Trophoblast cell (in vitro differentiated cells and primary cell): ENCODE results near the gene CFP.

Source experiments
- DNase-seq, 2 donors: peaks; one replicate each; pipeline ENCODE4 v3.0.0-alpha.2; 2016
- H2AFZ ChIP-seq: 2 replicates; pipeline ENCODE4 v1.6.1; 2013; ENCODE audit warnings: low read length, moderate library complexity, mild to moderate bottlenecking; ENCODE audit not compliant: insufficient read depth, poor library complexity
- H2AK5ac ChIP-seq: 2 replicates; pipeline ENCODE4 v1.6.1; 2013; ENCODE audit warnings: mild to moderate bottlenecking, low read length
- H2BK120ac ChIP-seq: 2 replicates; pipeline ENCODE4 v1.6.1; 2013; ENCODE audit warnings: low read length, mild to moderate bottlenecking, moderate library complexity; ENCODE audit not compliant: insufficient read depth, poor library complexity
- H2BK12ac ChIP-seq: 2 replicates; pipeline ENCODE4 v1.6.1; 2013; ENCODE audit warnings: mild to moderate bottlenecking, low read length, moderate library complexity
- H2BK5ac ChIP-seq: 2 replicates; pipeline ENCODE4 v1.6.1; 2013; ENCODE audit warnings: low read length, low read depth, moderate library complexity, mild to moderate bottlenecking; ENCODE audit not compliant: poor library complexity
- H3K14ac ChIP-seq: 2 replicates; pipeline ENCODE4 v1.6.1; 2013; ENCODE audit warnings: mild to moderate bottlenecking, low read length
- H3K18ac ChIP-seq: 2 replicates; pipeline ENCODE4 v1.6.1; 2013; ENCODE audit warnings: mild to moderate bottlenecking, low read length
- H3K23ac ChIP-seq: 2 replicates; pipeline ENCODE4 v1.6.1; 2013; ENCODE audit warnings: low read length
- H3K27ac ChIP-seq: 2 replicates; pipeline ENCODE4 v1.5.1; 2013; ENCODE audit warnings: low read depth, mild to moderate bottlenecking, inconsistent platforms, low read length, moderate library complexity
- H3K27me3 ChIP-seq: 2 replicates; pipeline ENCODE4 v1.6.1; 2013; ENCODE audit warnings: inconsistent platforms, mild to moderate bottlenecking, low read length, moderate library complexity; ENCODE audit not compliant: insufficient read depth
- H3K36me3 ChIP-seq, 2 experiments: 1 replicate in 1 of 2; 2 replicates in 1 of 2; pipeline ENCODE4 v1.6.1; 2013; ENCODE audit warnings: low read length in 2 of 2, mild to moderate bottlenecking in 2 of 2, moderate library complexity in 1 of 2; ENCODE audit not compliant: insufficient read depth in 2 of 2, control insufficient read depth in 1 of 2
- H3K4ac ChIP-seq: 2 replicates; pipeline ENCODE4 v1.6.1; 2013; ENCODE audit warnings: low read depth, mild to moderate bottlenecking, low read length, moderate library complexity
- H3K4me1 ChIP-seq, 2 experiments: 1 replicate in 1 of 2; 2 replicates in 1 of 2; pipeline ENCODE4 v1.6.1; 2013; ENCODE audit warnings: low read length in 2 of 2, mild to moderate bottlenecking in 2 of 2, moderate library complexity in 1 of 2; ENCODE audit not compliant: insufficient read depth in 2 of 2, control insufficient read depth in 1 of 2
- H3K4me2 ChIP-seq: 2 replicates; pipeline ENCODE4 v1.6.1; 2013; ENCODE audit warnings: inconsistent platforms, mild to moderate bottlenecking, low read length, moderate library complexity
- H3K4me3 ChIP-seq: 2 replicates; pipeline ENCODE4 v1.5.1; 2013; ENCODE audit warnings: mild to moderate bottlenecking, low read depth, low read length, inconsistent platforms
- H3K79me1 ChIP-seq: one replicate; pipeline ENCODE4 v1.6.1; 2013; ENCODE audit warnings: low read length
- H3K79me2 ChIP-seq: 2 replicates; pipeline ENCODE4 v1.6.1; 2013; ENCODE audit warnings: low read length, mild to moderate bottlenecking; ENCODE audit not compliant: control insufficient read depth, insufficient read depth, poor library complexity
- H3K9ac ChIP-seq: 2 replicates; pipeline ENCODE4 v1.6.1; 2013; ENCODE audit warnings: mild to moderate bottlenecking, low read length
- H3K9me3 ChIP-seq: 2 replicates; pipeline ENCODE4 v1.6.1; 2013; ENCODE audit warnings: low read depth, mild to moderate bottlenecking, control low read depth, inconsistent platforms, low read length; ENCODE audit not compliant: insufficient read depth
- H4K12ac ChIP-seq: 2 replicates; pipeline ENCODE4 v1.6.1; 2013; ENCODE audit warnings: low read depth, mild to moderate bottlenecking, low read length, moderate library complexity
- H4K8ac ChIP-seq: 2 replicates; pipeline ENCODE4 v1.6.1; 2013; ENCODE audit warnings: low read depth, mild to moderate bottlenecking, low read length, moderate library complexity
- H4K91ac ChIP-seq: one replicate; pipeline ENCODE4 v1.6.1; 2013; ENCODE audit warnings: low read depth, mild to moderate bottlenecking, low read length, moderate library complexity
- WGBS: extraction: QIAGEN DNeasy Blood & Tissue Kit; methylation state at CpG from one replicate; pipeline ENCODE4 v1.1.7; 2013; ENCODE audit warnings: missing lambda C conversion rate; ENCODE audit not compliant: insufficient read length, insufficient coverage; ENCODE audit errors: extremely low coverage; 5-methylcytosine and 5-hydroxymethylcytosine counted together

The CFP gene

GRCh38 chrX:47649781-47650163 lies 20.0 kb upstream of the CFP start:
- no peak overlapping the region for H2AK5ac ChIP-seq
- H2BK5ac ChIP-seq = no peak overlapping the region
- no peak overlapping the region for H3K9ac ChIP-seq
- no CpG with 5 or more reads among the region's 11 CpGs for WGBS
- H4K91ac ChIP-seq = no peak overlapping the region
- no peaks in the 10 kb centered on the region for H3K27me3 ChIP-seq
- no peak overlapping the region for H3K18ac ChIP-seq
- no peak overlapping the region for H3K27ac ChIP-seq
- peaks cover 4 to 6% of the 10 kb centered on the region in 2 experiments for H3K4me1 ChIP-seq
- H3K4me2 ChIP-seq = peak overlapping the region; percentile 78
- H3K36me3 ChIP-seq = peaks cover 0 to 2% of the 10 kb centered on the region in 2 experiments
- no peak overlapping the region for H4K8ac ChIP-seq
- no peak for DNase-seq
- H3K4me3 ChIP-seq = peak overlapping the region; percentile 98
- no peak overlapping the region for H2AFZ ChIP-seq
- peak overlapping the region; percentile 88 for H4K12ac ChIP-seq
- H3K23ac ChIP-seq = no peak overlapping the region
- H2BK120ac ChIP-seq = no peak overlapping the region
- H3K14ac ChIP-seq = no peak overlapping the region
- no peaks in the 10 kb centered on the region for H3K9me3 ChIP-seq
- H3K79me1 ChIP-seq = peaks cover 6% of the 10 kb centered on the region
- no peak overlapping the region for H3K4ac ChIP-seq
- no peak overlapping the region for H2BK12ac ChIP-seq
- peaks cover 3% of the 10 kb centered on the region for H3K79me2 ChIP-seq

- H3K79me1 ChIP-seq = peaks cover 6% of the 10 kb centered on the region
- no peak overlapping the region for H4K8ac ChIP-seq
- no peak overlapping the region for H2BK120ac ChIP-seq
- no peak overlapping the region for H4K12ac ChIP-seq
- no peak overlapping the region for H4K91ac ChIP-seq
- peaks cover 0 to 2% of the 10 kb centered on the region in 2 experiments for H3K36me3 ChIP-seq
- peaks cover 4 to 6% of the 10 kb centered on the region in 2 experiments for H3K4me1 ChIP-seq
- H3K4me2 ChIP-seq = peak overlapping the region; percentile 78
- H2AFZ ChIP-seq = no peak overlapping the region
- no peak for DNase-seq
- H3K27me3 ChIP-seq = no peaks in the 10 kb centered on the region
- no peaks in the 10 kb centered on the region for H3K9me3 ChIP-seq
- H3K27ac ChIP-seq = no peak overlapping the region
- H3K4me3 ChIP-seq = no peak overlapping the region
- no peak overlapping the region for H3K14ac ChIP-seq
- H2BK12ac ChIP-seq = no peak overlapping the region
- H3K18ac ChIP-seq = no peak overlapping the region
- H3K23ac ChIP-seq = no peak overlapping the region
- peaks cover 3% of the 10 kb centered on the region for H3K79me2 ChIP-seq
- H3K9ac ChIP-seq = no peak overlapping the region
- no peak overlapping the region for H3K4ac ChIP-seq
- no CpG with 5 or more reads among the region's 8 CpGs for WGBS
- H2AK5ac ChIP-seq = no peak overlapping the region
- H2BK5ac ChIP-seq = no peak overlapping the region
Observed at GRCh38 chrX:47649271-47649670, 19.5 kb upstream of the CFP start.

- WGBS = no CpG with 5 or more reads among the region's 2 CpGs
- Histone ChIP-seq H2BK120ac (no peak overlapping the region), H3K4me2 (no peak overlapping the region), H3K4me1 (peaks cover 4 to 6% of the 10 kb centered on the region in 2 experiments), H3K79me2 (peaks cover 3% of the 10 kb centered on the region), H2BK12ac (no peak overlapping the region), H2BK5ac (no peak overlapping the region), H3K4me3 (no peak overlapping the region), H3K27ac (no peak overlapping the region), H3K14ac (no peak overlapping the region), H3K9ac (no peak overlapping the region), H3K4ac (no peak overlapping the region), H3K36me3 (peaks cover 0 to 2% of the 10 kb centered on the region in 2 experiments), H3K79me1 (peaks cover 6% of the 10 kb centered on the region), H3K18ac (no peak overlapping the region), H4K12ac (no peak overlapping the region), H4K8ac (no peak overlapping the region), H4K91ac (no peak overlapping the region), H2AFZ (no peak overlapping the region), H3K23ac (no peak overlapping the region), H3K27me3 (no peaks in the 10 kb centered on the region), H3K9me3 (no peaks in the 10 kb centered on the region), H2AK5ac (no peak overlapping the region)
- no peak for DNase-seq
Observed at GRCh38 chrX:47648376-47648775, 18.6 kb upstream of the CFP start.

- H3K9ac ChIP-seq = no peak overlapping the region
- no peak overlapping the region for H2AK5ac ChIP-seq
- no peak overlapping the region for H2BK5ac ChIP-seq
- no peaks in the 10 kb centered on the region for H3K9me3 ChIP-seq
- no peak overlapping the region for H3K4me2 ChIP-seq
- H3K36me3 ChIP-seq = no peaks in the 10 kb centered on the region
- peaks cover 3% of the 10 kb centered on the region for H3K79me2 ChIP-seq
- no peaks in the 10 kb centered on the region for H3K27me3 ChIP-seq
- H3K4me1 ChIP-seq = peaks cover 4 to 6% of the 10 kb centered on the region in 2 experiments
- no peak overlapping the region for H4K8ac ChIP-seq
- no peak overlapping the region for H2BK120ac ChIP-seq
- H2BK12ac ChIP-seq = no peak overlapping the region
- no peak overlapping the region for H4K12ac ChIP-seq
- H3K4ac ChIP-seq = no peak overlapping the region
- H3K23ac ChIP-seq = no peak overlapping the region
- peak overlapping the region; percentile 26 for H3K27ac ChIP-seq
- H2AFZ ChIP-seq = no peak overlapping the region
- H3K18ac ChIP-seq = no peak overlapping the region
- peaks cover 6% of the 10 kb centered on the region for H3K79me1 ChIP-seq
- H3K4me3 ChIP-seq = no peak overlapping the region
- WGBS = no CpG with 5 or more reads among the region's 6 CpGs
- H4K91ac ChIP-seq = no peak overlapping the region
- peak; percentile 23 to 36 for DNase-seq
- no peak overlapping the region for H3K14ac ChIP-seq
Observed at GRCh38 chrX:47646636-47647035, 16.9 kb upstream of the CFP start.
